PC-3 (cell line): ENCODE results near the gene YAE1. TPM values are rescaled to one million over a fixed set of nuclear protein-coding genes. Genes with fewer than 3 reads are reported as not detected.

ENCODE experiments used
- ATAC-seq: fragments of 200-7000 bp; cut with Tn5 transposase; 2 replicates; pipeline ENCODE4 v1.9.1; 2020; ENCODE audit warnings: mild to moderate bottlenecking, moderate library complexity
- BruUV-seq: library from RNA; stranded (reverse); fragments of 400-500 nt; replicated peaks from 2 replicates; lab custom pipeline; 2021; lab: Mats Ljungman, UMichigan
- CTCF ChIA-PET: fragments of 300-600 bp; sonication (Branson Sonifier 250); formaldehyde crosslinking; loops from one replicate; lab custom pipeline; 2022; ENCODE audit warnings: antibody characterized with exemption; lab: Charles Lee
- POLR2A ChIA-PET: fragments of 300-600 bp; sonication (Branson Sonifier 250); formaldehyde crosslinking; loops from one replicate; lab custom pipeline; 2022; ENCODE audit warnings: antibody characterized with exemption; ENCODE audit not compliant: unreplicated experiment; lab: Charles Lee
- DNase-seq: peaks from one replicate; pipeline ENCODE4 v3.0.0-alpha.2; 2015
- H2AFZ ChIP-seq: fragments of 300-600 bp; sonication (generic); 2 replicates; pipeline ENCODE4 v1.6.0; 2016; ENCODE audit warnings: antibody characterized with exemption, low read length
- H3F3A ChIP-seq: fragments of 300-600 bp; sonication (generic); one replicate; pipeline ENCODE4 v1.6.0; 2017; ENCODE audit warnings: antibody characterized with exemption, low read length, control low read depth, mild to moderate bottlenecking; ENCODE audit not compliant: unreplicated experiment
- H3K27ac ChIP-seq: fragments of 300-600 bp; sonication (generic); 2 replicates; pipeline ENCODE4 v1.5.1; 2016; ENCODE audit warnings: mild to moderate bottlenecking, low read length
- H3K27me3 ChIP-seq: fragments of 300-600 bp; sonication (generic); 2 replicates; pipeline ENCODE4 v1.6.1; 2016; ENCODE audit warnings: low read length, mixed read lengths
- H3K36me3 ChIP-seq: fragments of 300-600 bp; sonication (generic); 2 replicates; pipeline ENCODE4 v1.6.1; 2016; ENCODE audit warnings: low read depth, mixed run types, low read length, mixed read lengths
- H3K4me1 ChIP-seq: fragments of 300-600 bp; sonication (generic); 2 replicates; pipeline ENCODE4 v1.5.1; 2016; ENCODE audit warnings: low read length; ENCODE audit not compliant: insufficient read depth
- H3K4me2 ChIP-seq: fragments of 300-600 bp; sonication (generic); 2 replicates; pipeline ENCODE4 v1.6.0; 2016; ENCODE audit warnings: low read length
- H3K4me3 ChIP-seq: fragments of 300-600 bp; sonication (generic); 2 replicates; pipeline ENCODE4 v1.5.1; 2016; ENCODE audit warnings: mild to moderate bottlenecking, low read length, mixed read lengths
- H3K79me2 ChIP-seq: fragments of 300-600 bp; sonication (generic); 2 replicates; pipeline ENCODE4 v1.6.1; 2017; ENCODE audit warnings: low read length, mixed read lengths
- H3K9ac ChIP-seq: fragments of 300-600 bp; sonication (generic); 2 replicates; pipeline ENCODE4 v1.6.0; 2016; ENCODE audit warnings: mild to moderate bottlenecking, low read length
- H3K9me2 ChIP-seq: fragments of 300-600 bp; sonication (generic); replicated peaks from 2 replicates; pipeline ENCODE4 v1.6.1; 2016; ENCODE audit warnings: mixed run types, low read length, mixed read lengths
- H3K9me3 ChIP-seq: fragments of 300-600 bp; sonication (generic); 2 replicates; pipeline ENCODE4 v1.6.1; 2016; ENCODE audit warnings: low read length, mixed read lengths
- H4K20me1 ChIP-seq: fragments of 300-600 bp; sonication (generic); 2 replicates; pipeline ENCODE4 v1.6.1; 2016; ENCODE audit warnings: low read length, mixed read lengths
- EZH2 ChIP-seq: fragments of 300-600 bp; sonication (generic); IDR thresholded peaks from one replicate; pipeline ENCODE4 v1.6.1; 2017; ENCODE audit warnings: antibody characterized with exemption, mild to moderate bottlenecking, low read length; ENCODE audit not compliant: unreplicated experiment
- EZH2phosphoT487 ChIP-seq: fragments of 300-600 bp; sonication (generic); IDR thresholded peaks from 2 replicates; pipeline ENCODE4 v1.6.1; 2018; ENCODE audit warnings: mild to moderate bottlenecking, antibody characterized with exemption, low read length, borderline replicate concordance
- intact Hi-C: fragments of 100-400 bp; cut with micrococcal nuclease; formaldehyde crosslinking; loops from 2 replicates; pipeline ENCODE4 v1.9.0; 2023
- total RNA-seq: library from RNA; depleted of rRNA; stranded (reverse); fragments of >200 nt; gene quantifications from 2 replicates; pipeline ENCODE4 v1.2.3, GENCODE V29; 2014
- TF ChIP-seq, protein P1 (sequence below): fragments of 300-600 bp; sonication (generic); conservative IDR thresholded peaks from 2 replicates; pipeline ENCODE4 v1.5.1; 2017; ENCODE audit warnings: antibody characterized with exemption, low read depth, mild to moderate bottlenecking, low read length

Gene YAE1
- total RNA-seq, 1 experiment from 2014 or later: 23.6 TPM

DNA sequence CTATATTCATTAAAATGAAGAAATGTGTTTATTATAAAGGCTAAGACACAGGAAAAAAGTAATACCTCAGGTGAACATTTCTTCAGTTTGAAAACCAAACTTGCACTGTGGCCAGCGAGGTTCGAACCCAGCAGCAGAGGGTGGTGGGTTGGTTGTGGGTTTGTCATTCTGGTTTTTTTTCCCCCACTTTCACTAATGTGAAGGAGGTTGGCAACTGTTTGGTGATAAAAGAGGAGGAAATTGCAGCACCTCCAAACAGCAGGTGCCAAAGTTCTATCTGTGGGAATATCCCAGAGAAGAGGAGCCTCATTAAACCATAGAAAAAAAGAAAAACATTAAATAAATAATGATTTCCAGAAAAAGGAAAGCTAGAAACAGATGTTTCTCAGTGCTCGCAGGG lies 36.6 kb upstream of the YAE1 start:
- H3K4me3 ChIP-seq: no peak overlapping the region
- H3K9ac ChIP-seq: no peak overlapping the region
- H3F3A ChIP-seq: no peaks in the 10 kb centered on the region
- no peak for DNase-seq
- ChIA-PET POLR2A (no interaction called here), CTCF (no interaction called here)
- H3K79me2 ChIP-seq: no peaks in the 10 kb centered on the region
- ATAC-seq: no peak
- peaks cover 11% of the 10 kb centered on the region; the same call in 1 of the 2 replicates for H3K27me3 ChIP-seq
- no peak overlapping the region for H3K27ac ChIP-seq
- no peaks in the 10 kb centered on the region for H3K9me2 ChIP-seq
- H3K9me3 ChIP-seq: no peaks in the 10 kb centered on the region
- TF ChIP-seq EZH2: no peak
- TF ChIP-seq, protein P1, sequence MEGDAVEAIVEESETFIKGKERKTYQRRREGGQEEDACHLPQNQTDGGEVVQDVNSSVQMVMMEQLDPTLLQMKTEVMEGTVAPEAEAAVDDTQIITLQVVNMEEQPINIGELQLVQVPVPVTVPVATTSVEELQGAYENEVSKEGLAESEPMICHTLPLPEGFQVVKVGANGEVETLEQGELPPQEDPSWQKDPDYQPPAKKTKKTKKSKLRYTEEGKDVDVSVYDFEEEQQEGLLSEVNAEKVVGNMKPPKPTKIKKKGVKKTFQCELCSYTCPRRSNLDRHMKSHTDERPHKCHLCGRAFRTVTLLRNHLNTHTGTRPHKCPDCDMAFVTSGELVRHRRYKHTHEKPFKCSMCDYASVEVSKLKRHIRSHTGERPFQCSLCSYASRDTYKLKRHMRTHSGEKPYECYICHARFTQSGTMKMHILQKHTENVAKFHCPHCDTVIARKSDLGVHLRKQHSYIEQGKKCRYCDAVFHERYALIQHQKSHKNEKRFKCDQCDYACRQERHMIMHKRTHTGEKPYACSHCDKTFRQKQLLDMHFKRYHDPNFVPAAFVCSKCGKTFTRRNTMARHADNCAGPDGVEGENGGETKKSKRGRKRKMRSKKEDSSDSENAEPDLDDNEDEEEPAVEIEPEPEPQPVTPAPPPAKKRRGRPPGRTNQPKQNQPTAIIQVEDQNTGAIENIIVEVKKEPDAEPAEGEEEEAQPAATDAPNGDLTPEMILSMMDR: no peak
- TF ChIP-seq EZH2phosphoT487: no peak
- no peaks in the 10 kb centered on the region for H3K4me1 ChIP-seq
- no peak overlapping the region for H2AFZ ChIP-seq
- BruUV-seq: no TSS peak
- H3K36me3 ChIP-seq: no peaks in the 10 kb centered on the region
- no peaks in the 10 kb centered on the region for H4K20me1 ChIP-seq
- H3K4me2 ChIP-seq: no peak overlapping the region
- intact Hi-C loops: no loop called here

DNA sequence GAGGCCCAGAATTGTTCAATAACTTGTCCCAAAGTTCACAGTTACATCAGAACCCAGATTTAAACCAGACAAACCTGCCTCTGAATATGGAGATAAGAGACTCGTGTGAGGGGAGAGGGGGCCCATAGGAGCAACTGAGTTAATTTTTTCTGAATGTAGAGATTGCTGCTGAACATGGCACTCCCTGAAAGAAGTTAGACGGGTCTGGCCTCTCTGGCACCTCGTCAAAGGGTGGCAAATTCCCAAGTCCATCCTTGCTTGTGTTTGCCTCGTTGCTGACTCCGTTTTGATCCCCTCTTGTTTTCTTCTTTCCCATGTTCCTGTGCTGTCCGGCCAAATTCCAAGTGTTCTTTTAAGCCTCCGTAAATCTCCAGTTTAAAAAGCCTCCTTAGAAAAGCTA lies 35.2 kb upstream of the YAE1 start:
- no peaks in the 10 kb centered on the region for H3K9me3 ChIP-seq
- H3F3A ChIP-seq: no peaks in the 10 kb centered on the region
- no peaks in the 10 kb centered on the region for H3K4me1 ChIP-seq
- H3K36me3 ChIP-seq: no peaks in the 10 kb centered on the region
- no peaks in the 10 kb centered on the region for H3K79me2 ChIP-seq
- H3K4me3 ChIP-seq: no peak overlapping the region
- no peaks in the 10 kb centered on the region for H4K20me1 ChIP-seq
- H3K9ac ChIP-seq: no peak overlapping the region
- peaks cover 12% of the 10 kb centered on the region; the same call in 1 of the 2 replicates for H3K27me3 ChIP-seq
- DNase-seq: no peak
- ATAC-seq: no peak
- H2AFZ ChIP-seq: no peak overlapping the region
- POLR2A ChIA-PET: no interaction called here
- no peaks in the 10 kb centered on the region for H3K9me2 ChIP-seq
- H3K27ac ChIP-seq: no peak overlapping the region
- no peak overlapping the region for H3K4me2 ChIP-seq
- TF ChIP-seq EZH2 (no peak), EZH2phosphoT487 (no peak)
- TF ChIP-seq, protein P1: no peak
- BruUV-seq: no TSS peak
- CTCF ChIA-PET: no interaction called here
- intact Hi-C loops: no loop called here

DNA sequence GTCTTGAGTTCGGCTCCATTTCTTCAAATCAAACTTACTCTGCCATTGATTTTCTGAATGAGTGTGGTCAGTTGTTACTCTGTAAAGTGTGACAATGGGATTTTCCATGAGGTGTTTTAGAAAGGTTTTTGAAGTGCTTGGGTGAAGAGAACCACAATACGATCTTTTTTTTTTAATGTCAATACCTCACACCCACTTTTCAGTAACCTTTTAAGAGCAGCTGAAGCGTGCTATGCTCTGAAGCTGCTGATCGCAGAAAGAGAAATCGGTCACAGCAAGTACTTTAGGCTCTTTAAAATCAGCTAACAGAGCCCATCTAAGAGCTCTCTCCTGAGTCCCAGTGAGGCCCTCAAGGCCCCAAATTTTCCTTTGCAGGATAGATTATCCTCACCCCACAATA lies 34.4 kb upstream of the YAE1 start:
- no peaks in the 10 kb centered on the region for H3K79me2 ChIP-seq
- no peaks in the 10 kb centered on the region for H4K20me1 ChIP-seq
- CTCF ChIA-PET: no interaction called here
- intact Hi-C loops: no loop called here
- H3K36me3 ChIP-seq: no peaks in the 10 kb centered on the region
- no peak for TF ChIP-seq EZH2phosphoT487
- TF ChIP-seq EZH2: no peak
- TF ChIP-seq, protein P1: no peak
- H3K4me1 ChIP-seq: no peaks in the 10 kb centered on the region
- no peak overlapping the region for H3K9ac ChIP-seq
- POLR2A ChIA-PET: no interaction called here
- peaks cover 16% of the 10 kb centered on the region; the same call in 1 of the 2 replicates for H3K27me3 ChIP-seq
- H3K27ac ChIP-seq: no peak overlapping the region
- no peak overlapping the region for H3K4me3 ChIP-seq
- no peak for DNase-seq
- H3K4me2 ChIP-seq: no peak overlapping the region
- no TSS peak for BruUV-seq
- no peaks in the 10 kb centered on the region for H3K9me2 ChIP-seq
- H3K9me3 ChIP-seq: no peaks in the 10 kb centered on the region
- H3F3A ChIP-seq: no peaks in the 10 kb centered on the region
- H2AFZ ChIP-seq: no peak overlapping the region
- ATAC-seq: no peak
